Epidermal melanocyte (primary cell): ENCODE measurements around the gene GAL3ST2.
A peak's percentile ranks its signal among the peaks of the same experiment; 100 is the strongest.
"Not testable (repeated sequence)": the region's sequence is repeated elsewhere in the genome, so short reads cannot be mapped to it uniquely, and the experiment has no call there.

Experiments used
- DNase-seq: peaks from one replicate; pipeline ENCODE4 v3.0.0; 2011; ENCODE audit warnings: low spot score; ENCODE audit not compliant: insufficient read length

GAL3ST2 gene

GRCh38 chr2:241808721-241809382, 32.2 kb downstream of the GAL3ST2 start, which contains the start of gene NEU4:
NEU4 (plus strand) TSS chr2:241809193; CDS start chr2:241814485, 5,292 bp downstream.
- no peak for DNase-seq

- DNase-seq: no peak
Observed at GRCh38 chr2:241809383-241810306, 33.0 kb downstream of the GAL3ST2 start.

GRCh38 chr2:241810307-241811200, 33.9 kb downstream of the GAL3ST2 start:
- no peak for DNase-seq

- DNase-seq: no peak
Observed at GRCh38 chr2:241811201-241811951, 34.8 kb downstream of the GAL3ST2 start.

- no peak for DNase-seq
Observed at GRCh38 chr2:241811952-241812729, 35.5 kb downstream of the GAL3ST2 start.

- DNase-seq: peak; percentile 15
Observed at GRCh38 chr2:241812730-241813643, 36.4 kb downstream of the GAL3ST2 start.

GRCh38 chr2:241813644-241814392, 37.2 kb downstream of the GAL3ST2 start:
- no peak for DNase-seq

- peak; percentile 9 for DNase-seq
Observed at GRCh38 chr2:241814393-241814642, 37.7 kb downstream of the GAL3ST2 start.

- peak; percentile 13 for DNase-seq
Observed at GRCh38 chr2:241814643-241815476, 38.2 kb downstream of the GAL3ST2 start.

- DNase-seq: peak; percentile 7
Observed at GRCh38 chr2:241815477-241816430, 39.1 kb downstream of the GAL3ST2 start.

- no peak for DNase-seq
Observed at GRCh38 chr2:241816431-241817121, 40.0 kb downstream of the GAL3ST2 start.

GRCh38 chr2:241817126-241817820, 40.7 kb downstream of the GAL3ST2 start:
- DNase-seq: peak; percentile 9

- DNase-seq: not testable (repeated sequence)
Observed at GRCh38 chr2:241817821-241818215, 41.2 kb downstream of the GAL3ST2 start.

- DNase-seq: peak; percentile 6
Observed at GRCh38 chr2:241818229-241818942, 41.8 kb downstream of the GAL3ST2 start.

- DNase-seq: peak; percentile 5
Observed at GRCh38 chr2:241818943-241819270, 42.3 kb downstream of the GAL3ST2 start.
